AML-193 (cell line): Measurements from ENCODE around the gene ACSBG1.

Experiments
- DNase-seq, 2 experiments: peaks; one replicate each; lab custom pipeline; 2025; lab: John Stamatoyannopoulos, UW

Gene ACSBG1

DNA sequence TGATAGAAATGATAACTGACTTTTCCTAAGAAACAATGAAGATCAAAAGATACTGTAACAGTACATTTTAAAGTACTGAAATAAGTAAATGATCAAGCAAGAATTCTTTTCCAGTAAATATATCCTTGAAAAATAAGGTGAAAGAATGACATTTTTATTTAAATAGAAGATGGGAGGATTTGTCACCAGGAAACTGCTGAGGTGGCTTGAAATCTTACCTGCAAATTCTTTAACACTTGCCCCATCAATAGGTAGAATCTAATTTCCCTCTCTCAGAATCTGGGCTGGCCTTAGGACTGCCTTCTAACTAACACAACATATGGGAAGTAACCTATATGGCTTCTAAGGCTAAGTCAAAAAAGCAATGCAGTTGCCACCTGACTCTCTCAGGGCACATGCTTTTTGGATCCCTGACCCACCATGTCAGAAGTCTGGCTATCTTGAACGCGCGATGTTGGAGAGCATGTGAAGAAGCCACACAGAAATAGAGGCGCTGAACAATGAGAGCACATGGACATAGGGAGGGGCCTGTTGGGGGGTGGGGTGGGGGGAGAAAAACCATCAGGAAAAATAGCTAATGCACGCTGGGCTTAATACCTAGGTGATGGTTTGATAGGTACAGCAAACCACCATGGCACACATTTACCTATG lies 11.5 kb downstream of the ACSBG1 start:
- no peak for DNase-seq

- DNase-seq, result no peak
These were observed 13.7 kb downstream of the ACSBG1 start for GRCh38 chr15:78220713-78221112.

GRCh38 chr15:78216276-78217104 lies 17.9 kb downstream of the ACSBG1 start:
- DNase-seq, result no peak

GRCh38 chr15:78213956-78214355 lies 20.4 kb downstream of the ACSBG1 start:
- DNase-seq, result no peak

DNA sequence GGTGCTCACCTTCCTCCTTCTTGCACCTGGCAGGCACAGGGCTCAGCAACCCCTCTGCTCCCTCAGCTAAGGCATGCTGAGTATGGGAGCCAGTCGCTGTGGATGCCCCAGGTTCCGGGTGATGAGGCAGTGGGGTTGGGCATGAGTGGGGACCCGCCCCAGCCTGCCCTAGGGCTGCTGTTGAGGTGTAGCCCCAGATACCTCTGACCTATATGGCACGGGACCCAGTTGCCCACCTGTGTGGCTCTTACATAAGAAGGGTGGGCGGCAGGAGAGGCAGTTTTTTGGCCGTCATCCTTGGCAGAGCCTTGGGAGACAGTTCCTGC lies 21.0 kb downstream of the ACSBG1 start:
- no peak for DNase-seq

DNA sequence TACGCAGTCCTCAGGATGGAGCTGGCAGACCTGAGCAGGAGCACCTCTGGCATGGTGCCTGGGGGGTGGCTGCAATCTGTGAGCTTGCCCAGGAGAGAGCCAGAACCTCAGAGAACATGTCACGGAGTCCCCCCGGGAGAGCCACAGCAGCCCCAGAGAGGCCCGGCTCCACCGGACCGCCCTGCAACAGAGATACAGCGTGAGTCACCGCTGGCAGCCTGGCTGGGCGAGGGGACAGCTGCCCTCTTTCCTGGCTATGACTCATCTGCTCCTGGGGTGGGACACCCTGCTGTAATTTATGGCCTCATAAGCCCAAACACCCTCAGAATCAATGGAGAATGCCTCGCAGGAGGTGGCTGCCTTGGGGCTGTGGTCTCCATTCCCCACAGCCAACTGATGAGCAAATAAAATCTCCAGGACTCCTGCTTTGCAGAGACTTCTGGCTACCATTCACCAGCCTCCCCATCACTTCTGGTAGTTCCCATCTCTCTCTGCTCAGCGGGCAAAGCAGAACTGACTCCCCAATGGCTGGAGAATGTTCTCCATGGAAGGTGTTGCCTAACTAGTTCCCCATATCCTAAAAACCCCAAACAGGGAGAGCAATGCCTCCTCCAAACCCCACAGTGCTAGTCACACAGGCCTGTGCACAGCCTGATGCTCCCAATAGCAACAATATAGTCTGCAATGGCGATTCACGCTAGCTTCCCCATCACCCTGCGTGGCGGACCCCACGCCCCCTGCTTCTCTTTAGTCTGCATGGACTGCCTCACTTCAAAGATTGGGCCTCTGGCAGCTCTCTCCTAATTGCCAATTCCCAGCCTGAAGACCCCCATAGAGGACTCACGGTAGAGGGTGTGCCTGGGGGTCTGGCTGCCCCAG lies 21.6 kb downstream of the ACSBG1 start:
- DNase-seq, result no peak

DNA sequence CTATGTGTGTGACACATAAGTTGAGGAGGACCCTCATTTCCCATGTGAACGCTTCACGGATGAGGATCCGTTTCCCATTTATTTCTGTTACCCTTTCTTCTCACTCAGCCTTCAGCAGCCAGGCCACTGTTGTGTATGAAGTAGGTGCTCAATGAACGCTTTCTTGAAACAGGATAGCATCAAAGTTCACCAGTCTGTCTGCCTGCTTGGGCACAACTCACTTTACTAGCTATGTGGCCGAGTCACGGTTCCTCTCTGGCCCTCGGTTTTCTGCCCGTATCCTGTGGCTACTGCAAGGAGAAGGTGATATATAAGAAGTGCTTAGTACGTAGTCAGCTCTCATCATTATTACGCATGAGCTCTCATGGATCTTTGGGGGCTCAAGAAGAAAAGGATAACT lies 22.4 kb downstream of the ACSBG1 start:
- no peak for DNase-seq

GRCh38 chr15:78211189-78211921 lies 23.0 kb downstream of the ACSBG1 start:
- no peak for DNase-seq

DNA sequence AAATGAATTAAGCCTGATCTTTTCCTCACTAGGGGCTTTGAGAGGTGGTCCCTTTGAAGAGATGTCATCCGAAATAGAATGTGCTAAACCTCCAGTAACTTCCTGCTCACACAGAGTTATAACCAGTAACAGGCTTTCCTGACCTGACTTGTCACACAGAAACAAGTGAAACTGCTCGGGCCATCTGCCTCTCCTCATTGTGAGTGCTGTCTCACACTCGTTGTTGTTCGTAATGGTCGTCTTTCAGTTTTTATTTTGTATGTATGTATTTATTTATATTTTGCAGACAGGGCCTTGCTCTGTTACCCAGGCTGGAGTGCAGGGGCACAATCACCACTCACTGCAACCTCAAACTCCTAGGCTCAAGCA lies 24.0 kb downstream of the ACSBG1 start:
- no peak for DNase-seq

GRCh38 chr15:78209646-78210348 lies 24.6 kb downstream of the ACSBG1 start:
- DNase-seq, result no peak

GRCh38 chr15:78208887-78209645 lies 25.3 kb downstream of the ACSBG1 start:
- no peak for DNase-seq

DNA sequence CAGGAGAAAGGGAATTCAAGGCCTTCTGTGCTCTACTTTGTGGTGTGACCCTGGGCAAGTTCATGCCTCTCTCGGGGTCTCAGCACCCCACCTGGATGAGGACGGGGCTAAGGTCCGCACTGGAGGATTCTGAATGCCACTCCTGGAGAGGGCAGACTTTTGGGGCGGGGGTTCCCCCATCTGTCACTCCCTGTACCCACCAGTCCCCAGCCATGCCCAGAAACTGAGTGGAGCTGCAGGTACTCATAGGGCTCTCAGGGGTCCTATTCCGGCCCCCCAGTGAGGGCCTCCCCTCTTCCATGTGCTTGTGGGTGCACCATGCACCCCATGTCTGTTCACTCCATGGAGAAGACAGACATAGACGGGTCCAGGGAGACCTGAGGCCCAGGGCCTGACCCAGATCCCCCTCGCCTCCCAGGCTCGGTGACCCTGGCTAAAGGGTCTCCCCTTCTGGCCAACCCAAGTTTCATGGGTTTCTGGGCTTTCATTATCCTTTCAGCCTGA lies 26.0 kb downstream of the ACSBG1 start:
- DNase-seq, result no peak

DNA sequence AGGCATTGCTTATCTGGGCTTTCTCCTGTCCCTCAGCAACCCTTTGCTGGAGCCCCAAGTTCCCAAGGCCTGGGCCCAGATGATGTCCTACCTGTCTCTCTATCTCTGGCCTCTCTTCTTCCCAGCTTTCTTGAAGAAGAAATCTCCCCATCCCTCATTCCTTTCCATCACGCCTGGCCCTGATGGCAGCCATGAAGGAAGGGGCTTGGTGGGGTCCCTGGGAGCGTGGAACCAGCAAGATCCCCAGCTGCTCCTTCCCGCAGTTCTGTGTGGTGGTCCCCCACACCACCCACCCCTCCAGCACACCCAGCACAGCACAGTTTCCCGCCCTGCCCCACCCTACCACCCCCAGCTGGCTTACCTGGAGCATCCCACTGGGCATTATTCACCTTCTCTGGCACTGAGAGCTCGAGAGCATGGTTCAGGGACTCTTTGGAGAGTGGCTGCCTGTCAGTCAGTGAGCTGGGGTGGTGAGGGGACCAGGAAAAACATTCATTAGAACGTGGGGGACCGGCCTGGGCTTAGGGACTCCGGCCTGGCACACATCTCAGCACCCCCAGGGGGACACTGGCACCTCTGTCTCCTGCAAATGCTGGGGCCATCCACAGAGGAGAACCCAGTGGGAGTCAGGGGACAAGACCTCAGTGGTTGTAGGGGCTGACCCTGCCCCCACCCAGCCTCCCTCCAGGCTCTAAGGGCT lies 26.6 kb downstream of the ACSBG1 start:
- no peak for DNase-seq

GRCh38 chr15:78207110-78207458 lies 27.3 kb downstream of the ACSBG1 start:
- DNase-seq, result no peak

DNA sequence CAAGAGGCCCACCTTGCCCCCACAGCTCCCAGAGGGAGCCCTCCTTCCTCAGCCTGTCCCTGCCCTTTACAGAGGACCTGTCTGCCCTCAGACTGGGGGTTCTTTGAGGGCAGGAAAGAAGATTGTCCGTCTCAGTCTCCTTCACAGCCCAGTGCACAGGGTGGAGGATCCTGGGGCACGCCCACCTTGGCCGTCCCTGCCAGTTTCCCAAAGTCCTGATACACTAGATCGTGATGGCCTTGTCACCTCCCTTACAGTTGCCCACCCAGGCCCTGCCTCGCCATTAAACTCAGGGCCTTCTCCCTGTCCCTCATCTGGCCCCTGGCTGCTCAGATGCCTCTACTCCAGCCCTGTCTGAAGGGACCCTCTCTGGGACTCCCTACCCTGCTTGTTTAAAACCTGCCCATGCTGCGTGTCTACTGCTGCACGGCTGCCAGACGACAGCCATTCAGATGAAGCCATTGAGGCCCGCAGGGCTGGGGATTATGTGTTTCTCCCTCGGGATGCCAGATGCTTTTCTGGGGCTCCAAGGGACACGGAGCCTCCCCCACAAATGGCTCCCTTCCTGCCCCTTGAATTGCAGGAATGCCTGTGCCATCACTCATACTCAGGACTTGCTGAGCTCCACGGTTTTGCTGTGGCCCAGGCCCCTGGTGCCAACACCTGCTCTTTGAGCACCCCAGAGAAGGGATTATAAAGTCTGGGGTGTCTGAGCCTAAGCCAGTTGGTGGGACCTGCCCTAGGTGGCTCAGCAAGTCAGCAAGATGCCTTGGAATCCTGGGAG lies 27.8 kb downstream of the ACSBG1 start:
- no peak for DNase-seq

GRCh38 chr15:78205856-78206255 lies 28.5 kb downstream of the ACSBG1 start:
- no peak for DNase-seq

DNA sequence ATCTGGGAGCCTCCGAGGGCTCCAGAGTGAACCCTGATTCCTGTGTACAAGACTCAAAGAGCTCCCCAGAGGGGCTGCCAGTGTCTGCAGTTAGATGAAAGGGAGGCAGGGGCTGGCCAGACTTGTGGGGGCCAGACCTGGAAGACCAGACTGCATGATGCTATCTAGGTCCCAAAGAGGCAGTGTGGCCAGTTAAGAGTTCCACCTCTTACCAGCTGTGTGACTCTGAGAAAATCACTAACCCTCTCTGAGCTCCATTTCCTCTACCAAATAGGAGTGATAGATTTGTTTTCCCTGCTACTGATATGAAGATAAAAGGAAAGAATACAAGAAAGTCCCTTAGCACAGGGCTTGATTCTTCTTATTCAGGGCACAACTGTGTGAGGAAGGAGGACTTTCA lies 29.0 kb downstream of the ACSBG1 start:
- DNase-seq, result no peak

DNA sequence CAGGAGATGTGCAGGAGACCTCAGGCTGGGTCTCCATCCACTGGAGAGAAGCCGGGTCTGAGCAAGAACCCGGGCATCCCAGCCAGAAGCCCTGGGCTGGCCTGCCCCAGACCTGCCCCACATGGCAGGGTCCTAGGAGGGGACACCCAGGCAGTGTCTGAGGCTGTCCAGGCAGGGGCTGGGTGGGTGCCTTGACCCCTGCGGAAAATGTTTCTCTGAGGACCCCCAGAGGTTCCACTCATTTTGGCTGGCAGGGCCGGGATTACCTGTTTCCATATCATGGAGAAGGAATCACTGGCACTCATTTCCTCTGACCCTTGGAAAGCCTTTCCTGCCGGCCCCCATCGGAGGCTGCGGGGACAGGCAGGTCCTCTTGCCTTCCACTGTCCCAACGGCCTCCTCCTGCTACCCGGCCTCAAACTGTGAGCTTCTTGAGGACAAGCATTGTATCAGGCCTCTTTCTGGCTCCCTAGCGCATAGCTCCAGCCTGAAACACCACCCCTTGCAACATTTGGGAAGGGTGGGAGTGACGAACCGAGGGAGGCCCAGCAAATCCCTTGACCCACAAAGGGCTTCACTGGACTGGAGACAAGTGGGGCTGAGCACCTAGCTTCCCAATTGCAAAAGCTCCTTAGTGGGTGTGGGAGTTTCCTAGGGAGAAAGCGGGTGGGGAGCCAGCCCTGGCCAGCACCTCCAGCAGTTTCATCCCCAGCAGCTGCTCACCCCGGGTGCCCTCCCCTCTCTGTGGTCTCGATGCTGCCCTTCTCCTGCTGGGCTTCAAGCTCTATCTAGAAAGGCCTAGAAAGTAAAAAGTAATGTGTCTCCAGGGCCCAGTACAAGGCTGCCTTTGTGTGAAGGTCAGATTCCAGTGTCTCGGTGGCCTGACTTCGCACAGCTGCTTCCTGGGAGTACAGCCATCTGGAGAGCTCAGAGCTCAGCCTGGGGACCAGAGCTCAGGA lies 29.7 kb downstream of the ACSBG1 start:
- DNase-seq, result no peak
